LNCAP (cell line): ENCODE data around the gene BTNL8.

Experiments used
- CTCF ChIP-seq: fragments of 450-650 bp; IDR thresholded peaks from 2 replicates; pipeline ENCODE4 v1.5.1; 2017; ENCODE audit warnings: mild to moderate bottlenecking

Gene BTNL8

GRCh38 chr5:180915924-180916323 is 17.0 kb downstream of the BTNL8 start:
- TF ChIP-seq CTCF = no peak

- no peak for TF ChIP-seq CTCF
Measured at GRCh38 chr5:180918380-180918779, 19.4 kb downstream of the BTNL8 start.

- TF ChIP-seq CTCF = no peak
Measured at GRCh38 chr5:180920710-180921109, 21.8 kb downstream of the BTNL8 start.

- no peak for TF ChIP-seq CTCF
Measured at GRCh38 chr5:180922932-180923331, 24.0 kb downstream of the BTNL8 start.

- TF ChIP-seq CTCF = no peak
Measured at GRCh38 chr5:180932660-180933059, 33.7 kb downstream of the BTNL8 start.

- no peak for TF ChIP-seq CTCF
Measured at GRCh38 chr5:180935203-180935602, 36.2 kb downstream of the BTNL8 start.

- no peak for TF ChIP-seq CTCF
Measured at GRCh38 chr5:180938294-180938693, 39.3 kb downstream of the BTNL8 start.

GRCh38 chr5:180950291-180950949 is 51.5 kb downstream of the BTNL8 start:
- TF ChIP-seq CTCF = no peak
